Trophoblast cell (in vitro differentiated cells and primary cell): Measurements from ENCODE around the gene ZFP42.

ENCODE experiments used
- DNase-seq, 2 donors: peaks; one replicate each; pipeline ENCODE4 v3.0.0-alpha.2; 2016
- H2AFZ ChIP-seq: 2 replicates; pipeline ENCODE4 v1.6.1; 2013; ENCODE audit warnings: low read length, moderate library complexity, mild to moderate bottlenecking; ENCODE audit not compliant: insufficient read depth, poor library complexity
- H2AK5ac ChIP-seq: 2 replicates; pipeline ENCODE4 v1.6.1; 2013; ENCODE audit warnings: mild to moderate bottlenecking, low read length
- H2BK120ac ChIP-seq: 2 replicates; pipeline ENCODE4 v1.6.1; 2013; ENCODE audit warnings: low read length, mild to moderate bottlenecking, moderate library complexity; ENCODE audit not compliant: insufficient read depth, poor library complexity
- H2BK12ac ChIP-seq: 2 replicates; pipeline ENCODE4 v1.6.1; 2013; ENCODE audit warnings: mild to moderate bottlenecking, low read length, moderate library complexity
- H2BK5ac ChIP-seq: 2 replicates; pipeline ENCODE4 v1.6.1; 2013; ENCODE audit warnings: low read length, low read depth, moderate library complexity, mild to moderate bottlenecking; ENCODE audit not compliant: poor library complexity
- H3K14ac ChIP-seq: 2 replicates; pipeline ENCODE4 v1.6.1; 2013; ENCODE audit warnings: mild to moderate bottlenecking, low read length
- H3K18ac ChIP-seq: 2 replicates; pipeline ENCODE4 v1.6.1; 2013; ENCODE audit warnings: mild to moderate bottlenecking, low read length
- H3K23ac ChIP-seq: 2 replicates; pipeline ENCODE4 v1.6.1; 2013; ENCODE audit warnings: low read length
- H3K27ac ChIP-seq: 2 replicates; pipeline ENCODE4 v1.5.1; 2013; ENCODE audit warnings: low read depth, mild to moderate bottlenecking, inconsistent platforms, low read length, moderate library complexity
- H3K27me3 ChIP-seq: 2 replicates; pipeline ENCODE4 v1.6.1; 2013; ENCODE audit warnings: inconsistent platforms, mild to moderate bottlenecking, low read length, moderate library complexity; ENCODE audit not compliant: insufficient read depth
- H3K36me3 ChIP-seq, 2 experiments: 1 replicate in 1 of 2; 2 replicates in 1 of 2; pipeline ENCODE4 v1.6.1; 2013; ENCODE audit warnings: low read length in 2 of 2, mild to moderate bottlenecking in 2 of 2, moderate library complexity in 1 of 2; ENCODE audit not compliant: insufficient read depth in 2 of 2, control insufficient read depth in 1 of 2
- H3K4ac ChIP-seq: 2 replicates; pipeline ENCODE4 v1.6.1; 2013; ENCODE audit warnings: low read depth, mild to moderate bottlenecking, low read length, moderate library complexity
- H3K4me1 ChIP-seq, 2 experiments: 1 replicate in 1 of 2; 2 replicates in 1 of 2; pipeline ENCODE4 v1.6.1; 2013; ENCODE audit warnings: low read length in 2 of 2, mild to moderate bottlenecking in 2 of 2, moderate library complexity in 1 of 2; ENCODE audit not compliant: insufficient read depth in 2 of 2, control insufficient read depth in 1 of 2
- H3K4me2 ChIP-seq: 2 replicates; pipeline ENCODE4 v1.6.1; 2013; ENCODE audit warnings: inconsistent platforms, mild to moderate bottlenecking, low read length, moderate library complexity
- H3K4me3 ChIP-seq: 2 replicates; pipeline ENCODE4 v1.5.1; 2013; ENCODE audit warnings: mild to moderate bottlenecking, low read depth, low read length, inconsistent platforms
- H3K79me1 ChIP-seq: one replicate; pipeline ENCODE4 v1.6.1; 2013; ENCODE audit warnings: low read length
- H3K79me2 ChIP-seq: 2 replicates; pipeline ENCODE4 v1.6.1; 2013; ENCODE audit warnings: low read length, mild to moderate bottlenecking; ENCODE audit not compliant: control insufficient read depth, insufficient read depth, poor library complexity
- H3K9ac ChIP-seq: 2 replicates; pipeline ENCODE4 v1.6.1; 2013; ENCODE audit warnings: mild to moderate bottlenecking, low read length
- H3K9me3 ChIP-seq: 2 replicates; pipeline ENCODE4 v1.6.1; 2013; ENCODE audit warnings: low read depth, mild to moderate bottlenecking, control low read depth, inconsistent platforms, low read length; ENCODE audit not compliant: insufficient read depth
- H4K12ac ChIP-seq: 2 replicates; pipeline ENCODE4 v1.6.1; 2013; ENCODE audit warnings: low read depth, mild to moderate bottlenecking, low read length, moderate library complexity
- H4K8ac ChIP-seq: 2 replicates; pipeline ENCODE4 v1.6.1; 2013; ENCODE audit warnings: low read depth, mild to moderate bottlenecking, low read length, moderate library complexity
- H4K91ac ChIP-seq: one replicate; pipeline ENCODE4 v1.6.1; 2013; ENCODE audit warnings: low read depth, mild to moderate bottlenecking, low read length, moderate library complexity
- WGBS: extraction: QIAGEN DNeasy Blood & Tissue Kit; methylation state at CpG from one replicate; pipeline ENCODE4 v1.1.7; 2013; ENCODE audit warnings: missing lambda C conversion rate; ENCODE audit not compliant: insufficient read length, insufficient coverage; ENCODE audit errors: extremely low coverage; 5-methylcytosine and 5-hydroxymethylcytosine counted together

Gene ZFP42

GRCh38 chr4:188018262-188018661, 22.7 kb downstream of the ZFP42 start:
- Histone ChIP-seq H3K23ac (no peak overlapping the region), H3K79me2 (peaks cover 5% of the 10 kb centered on the region), H3K9ac (no peak overlapping the region), H4K12ac (no peak overlapping the region), H2BK5ac (no peak overlapping the region), H3K27me3 (no peaks in the 10 kb centered on the region), H3K9me3 (no peaks in the 10 kb centered on the region), H2BK120ac (no peak overlapping the region), H3K79me1 (peaks cover 29% of the 10 kb centered on the region), H2AK5ac (no peak overlapping the region), H3K4me2 (no peak overlapping the region), H2AFZ (no peak overlapping the region), H3K4ac (no peak overlapping the region), H3K27ac (no peak overlapping the region), H4K8ac (no peak overlapping the region), H4K91ac (no peak overlapping the region), H3K18ac (no peak overlapping the region), H2BK12ac (no peak overlapping the region), H3K4me3 (no peak overlapping the region), H3K4me1 (peaks cover 16 to 19% of the 10 kb centered on the region in 2 experiments), H3K36me3 (no peaks in the 10 kb centered on the region), H3K14ac (peak overlapping the region; percentile 48)
- no peak for DNase-seq
- WGBS, result no CpG with 5 or more reads among the region's 6 CpGs

GRCh38 chr4:188021548-188022249, 26.1 kb downstream of the ZFP42 start:
- H3K14ac ChIP-seq, result peak overlapping the region; percentile 98
- H4K12ac ChIP-seq, result peak overlapping the region; percentile 73
- peaks cover 16 to 18% of the 10 kb centered on the region in 2 experiments for H3K4me1 ChIP-seq
- H3K36me3 ChIP-seq, result no peaks in the 10 kb centered on the region
- H2AK5ac ChIP-seq, result peak overlapping the region; percentile 99
- H4K91ac ChIP-seq, result peak overlapping the region; percentile 100
- no peak overlapping the region for H3K9ac ChIP-seq
- peak; percentile 86 to 91 for DNase-seq
- peak overlapping the region; percentile 87 for H4K8ac ChIP-seq
- no peaks in the 10 kb centered on the region for H3K9me3 ChIP-seq
- H3K4me2 ChIP-seq, result no peak overlapping the region
- peaks cover 5% of the 10 kb centered on the region for H3K79me2 ChIP-seq
- H3K79me1 ChIP-seq, result peaks cover 26% of the 10 kb centered on the region
- H3K23ac ChIP-seq, result no peak overlapping the region
- peak overlapping the region; percentile 97 for H2BK120ac ChIP-seq
- H2BK5ac ChIP-seq, result peak overlapping the region; percentile 100
- peak overlapping the region; percentile 98 for H3K18ac ChIP-seq
- H2AFZ ChIP-seq, result peak overlapping the region; percentile 79
- no CpG with 5 or more reads among the region's 5 CpGs for WGBS
- no peaks in the 10 kb centered on the region for H3K27me3 ChIP-seq
- H2BK12ac ChIP-seq, result peak overlapping the region; percentile 99
- peak overlapping the region; percentile 95 for H3K27ac ChIP-seq
- no peak overlapping the region for H3K4me3 ChIP-seq
- H3K4ac ChIP-seq, result peak overlapping the region; percentile 96

- no peak overlapping the region for H2AK5ac ChIP-seq
- no peak overlapping the region for H4K12ac ChIP-seq
- H3K9ac ChIP-seq, result no peak overlapping the region
- peak; percentile 90 to 97 for DNase-seq
- H3K79me2 ChIP-seq, result peaks cover 5% of the 10 kb centered on the region
- no peak overlapping the region for H4K8ac ChIP-seq
- H3K18ac ChIP-seq, result no peak overlapping the region
- no peak overlapping the region for H3K23ac ChIP-seq
- H3K4me3 ChIP-seq, result no peak overlapping the region
- no peaks in the 10 kb centered on the region for H3K36me3 ChIP-seq
- no peak overlapping the region for H2BK5ac ChIP-seq
- H3K14ac ChIP-seq, result no peak overlapping the region
- peaks cover 16 to 19% of the 10 kb centered on the region in 2 experiments for H3K4me1 ChIP-seq
- no peaks in the 10 kb centered on the region for H3K9me3 ChIP-seq
- no peaks in the 10 kb centered on the region for H3K27me3 ChIP-seq
- H3K4ac ChIP-seq, result no peak overlapping the region
- no peak overlapping the region for H2BK120ac ChIP-seq
- no CpG with 5 or more reads among the region's 6 CpGs for WGBS
- H2BK12ac ChIP-seq, result no peak overlapping the region
- no peak overlapping the region for H4K91ac ChIP-seq
- H3K27ac ChIP-seq, result peak overlapping the region; percentile 95
- peaks cover 27% of the 10 kb centered on the region for H3K79me1 ChIP-seq
- no peak overlapping the region for H3K4me2 ChIP-seq
- H2AFZ ChIP-seq, result no peak overlapping the region
Measured at GRCh38 chr4:188023682-188024081, 28.1 kb downstream of the ZFP42 start.

- Histone ChIP-seq H3K79me2 (peaks cover 5% of the 10 kb centered on the region), H3K4me1 (peaks cover 16 to 19% of the 10 kb centered on the region in 2 experiments), H4K12ac (no peak overlapping the region), H3K18ac (no peak overlapping the region), H3K23ac (no peak overlapping the region), H4K8ac (no peak overlapping the region), H3K36me3 (no peaks in the 10 kb centered on the region), H3K14ac (no peak overlapping the region), H2BK5ac (no peak overlapping the region), H2BK120ac (peak overlapping the region; percentile 9), H3K27me3 (no peaks in the 10 kb centered on the region), H3K79me1 (peaks cover 27% of the 10 kb centered on the region), H3K4ac (no peak overlapping the region), H2BK12ac (no peak overlapping the region), H3K4me2 (no peak overlapping the region), H3K4me3 (no peak overlapping the region), H3K9me3 (peaks cover 6% of the 10 kb centered on the region), H4K91ac (no peak overlapping the region), H2AFZ (no peak overlapping the region), H3K9ac (no peak overlapping the region), H2AK5ac (no peak overlapping the region), H3K27ac (no peak overlapping the region)
- peak; percentile 61 for DNase-seq
- no CpG with 5 or more reads among the region's 2 CpGs for WGBS
Measured at GRCh38 chr4:188025476-188025875, 29.9 kb downstream of the ZFP42 start.
